Lung (tissue), 16 donors: Measurements from ENCODE around the gene TBC1D3K. TPM values are rescaled to one million over a fixed set of nuclear protein-coding genes. Genes with fewer than 3 reads are reported as not detected.
"Not testable (repeated sequence)": the region's sequence is repeated elsewhere in the genome, so short reads cannot be mapped to it uniquely, and the experiment has no call there.

ENCODE experiments used
- ATAC-seq: fragments of 200-7000 bp; cut with Tn5 transposase; one replicate; pipeline ENCODE4 v1.9.1; 2020; ENCODE audit warnings: moderate number of reproducible peaks; ENCODE audit not compliant: insufficient read depth, low FRiP score
- DNase-seq, 3 donors: peaks; one replicate each; pipeline ENCODE4 v3.0.0-alpha.2; 2013 to 2017
- H3K27ac ChIP-seq, 2 donors: one replicate each; pipeline ENCODE4 v1.5.1; 2013; ENCODE audit warnings: mild to moderate bottlenecking in 2 of 2, moderate library complexity in 2 of 2, control low read depth in 1 of 2, inconsistent platforms in 1 of 2, low read depth in 1 of 2, low read length in 1 of 2
- H3K27me3 ChIP-seq, 3 donors: one replicate each; pipeline ENCODE4 v1.5.1; 2013; ENCODE audit warnings: low read length in 2 of 3; ENCODE audit not compliant: control insufficient read depth in 3 of 3, insufficient read depth in 3 of 3
- H3K36me3 ChIP-seq, 4 donors: one replicate each; pipeline ENCODE4 v1.5.1; 2013; ENCODE audit warnings: low read length in 4 of 4, mild to moderate bottlenecking in 1 of 4, moderate library complexity in 1 of 4; ENCODE audit not compliant: control insufficient read depth in 4 of 4, insufficient read depth in 4 of 4
- H3K4me1 ChIP-seq, 5 donors: one replicate each; pipeline ENCODE4 v1.5.1; 2013; ENCODE audit warnings: low read length in 5 of 5, mild to moderate bottlenecking in 2 of 5, moderate library complexity in 1 of 5; ENCODE audit not compliant: control insufficient read depth in 5 of 5, insufficient read depth in 5 of 5
- H3K4me3 ChIP-seq: one replicate; pipeline ENCODE4 v1.5.1; 2013; ENCODE audit warnings: mild to moderate bottlenecking, control low read depth, moderate library complexity
- H3K9ac ChIP-seq, 2 donors: one replicate each; pipeline ENCODE4 v1.5.1; 2013; ENCODE audit warnings: low read length in 2 of 2, control low read depth in 1 of 2; ENCODE audit not compliant: insufficient read depth in 1 of 2
- H3K9me3 ChIP-seq, 4 donors: one replicate each; pipeline ENCODE4 v1.5.1; 2013; ENCODE audit warnings: low read length in 3 of 4, mild to moderate bottlenecking in 1 of 4, moderate library complexity in 1 of 4; ENCODE audit not compliant: control insufficient read depth in 4 of 4, insufficient read depth in 3 of 4
- CTCF ChIP-seq: IDR thresholded peaks from 2 replicates; pipeline ENCODE4 v1.5.1; 2012; ENCODE audit warnings: mild to moderate bottlenecking; ENCODE audit errors: control extremely low read depth, extremely low read depth
- WGBS, 2 donors: extraction: QIAGEN DNeasy Blood & Tissue Kit; methylation state at CpG; one replicate each; pipeline ENCODE4 v1.1.7; 2013; 5-methylcytosine and 5-hydroxymethylcytosine counted together
- long read RNA-seq, 5 donors: transcript quantifications; one replicate each; lab custom pipeline, GENCODE V29; 2026
- polyA plus RNA-seq, 2 donors: library from polyadenylated mRNA; stranded (reverse); fragments of 200-250 nt; gene quantifications; one replicate each; pipeline ENCODE4 v1.2.1, GENCODE V29; 2013
- total RNA-seq, 2 donors: library from RNA; depleted of rRNA in 1 of 2; stranded (reverse); fragments of >200 nt in 1 of 2; gene quantifications; one replicate each; pipeline ENCODE4 v1.2.1, GENCODE V29; 2014 to 2021
- donor health status: control.
- donor health status: control.
- donor health status: Bipolar disorder and iron deficiency.
- donor health status: healthy.
- donor health status: DM: yes; HTN: yes; CAD: no.

Gene TBC1D3K
- not detected for total RNA-seq
- not detected for polyA plus RNA-seq
- long read RNA-seq, donor 1: 0 reads
- long read RNA-seq, donor 2: 0 reads
- long read RNA-seq, donor 3: 0 reads
- long read RNA-seq, donor 4: 0 reads
- long read RNA-seq, donor 5: 0 reads

GRCh38 chr17:37924115-37924514, at the start of gene TBC1D3K:
TBC1D3K (plus strand) TSS chr17:37924415; CDS start chr17:37926000, 1,585 bp downstream.
- H3K4me1 ChIP-seq, H3K4me3 ChIP-seq, H3K36me3 ChIP-seq, H3K9me3 ChIP-seq, H3K27me3 ChIP-seq, H3K27ac ChIP-seq, ATAC-seq, H3K9ac ChIP-seq, DNase-seq: not testable (repeated sequence)
- WGBS, 2 donors: 80% methylated on average over 2 of the region's 10 CpGs; no CpG with 5 or more reads in 1 of the 2 donors

GRCh38 chr17:37884516-37884915, 39.7 kb upstream of the TBC1D3K start:
- Histone ChIP-seq H3K9me3 (no peaks in the 10 kb centered on the region), H3K4me1 (no peaks in the 10 kb centered on the region), H3K27me3 (no peaks in the 10 kb centered on the region), H3K36me3 (no peaks in the 10 kb centered on the region), H3K9ac (no peak overlapping the region), H3K27ac (no peak overlapping the region), H3K4me3 (no peak overlapping the region)
- no peak for DNase-seq
- no peak for TF ChIP-seq CTCF
- no peak for ATAC-seq
- WGBS, 2 donors: 49 to 51% methylated on average over 2 of the region's 2 CpGs

GRCh38 chr17:37885136-37885535, 39.1 kb upstream of the TBC1D3K start:
- no peak for TF ChIP-seq CTCF
- Histone ChIP-seq H3K9me3 (no peaks in the 10 kb centered on the region), H3K36me3 (no peaks in the 10 kb centered on the region), H3K4me1 (no peaks in the 10 kb centered on the region), H3K9ac (no peak overlapping the region), H3K27me3 (no peaks in the 10 kb centered on the region), H3K27ac (no peak overlapping the region), H3K4me3 (no peak overlapping the region)
- no peak for ATAC-seq
- 83 to 86% methylated on average over 5 of the region's 5 CpGs for WGBS, 2 donors
- no peak for DNase-seq

GRCh38 chr17:37888881-37889280, 35.3 kb upstream of the TBC1D3K start:
- 86 to 97% methylated on average over 2 of the region's 2 CpGs for WGBS, 2 donors
- Histone ChIP-seq H3K27ac (no peak overlapping the region), H3K36me3 (no peaks in the 10 kb centered on the region), H3K4me1 (no peaks in the 10 kb centered on the region), H3K9me3 (no peaks in the 10 kb centered on the region), H3K4me3 (no peak overlapping the region), H3K9ac (no peak overlapping the region), H3K27me3 (no peaks in the 10 kb centered on the region)
- DNase-seq (peak in 1 of 3 donors; percentile 0), ATAC-seq (no peak)
- no peak for TF ChIP-seq CTCF

- not testable (repeated sequence) for H3K27ac ChIP-seq, H3K9ac ChIP-seq, DNase-seq, ATAC-seq, H3K9me3 ChIP-seq, H3K4me3 ChIP-seq, H3K27me3 ChIP-seq, H3K4me1 ChIP-seq, H3K36me3 ChIP-seq
Observed at GRCh38 chr17:37896961-37897360, 27.3 kb upstream of the TBC1D3K start.
